Uterus (tissue), 4 donors: Measurements from ENCODE around the gene BTBD16. TPM values are rescaled to one million over a fixed set of nuclear protein-coding genes. Genes with fewer than 3 reads are reported as not detected.

Source experiments
- DNase-seq, 2 donors: peaks; one replicate each; pipeline ENCODE4 v3.0.0-alpha.2; 2019 to 2020
- H3K27ac ChIP-seq, 2 donors: fragments of 200-600 bp; sonication (generic); 1 replicate in 1 of 2; 2 replicates in 1 of 2; pipeline ENCODE4 v1.5.1; 2016 to 2018
- H3K27me3 ChIP-seq, 2 donors: fragments of 200-600 bp; sonication (generic); one replicate each; pipeline ENCODE4 v1.5.1; 2018 to 2019; ENCODE audit warnings: control low read depth in 1 of 2
- H3K36me3 ChIP-seq, 2 donors: fragments of 200-600 bp; sonication (generic); one replicate each; pipeline ENCODE4 v1.5.1; 2019; ENCODE audit warnings: control low read depth in 1 of 2
- H3K4me1 ChIP-seq, 2 donors: fragments of 200-600 bp; sonication (generic); one replicate each; pipeline ENCODE4 v1.5.1; 2018 to 2019; ENCODE audit warnings: control low read depth in 1 of 2
- H3K4me3 ChIP-seq, 2 donors: fragments of 200-600 bp; sonication (generic); 1 replicate in 1 of 2; 2 replicates in 1 of 2; pipeline ENCODE4 v1.5.1; 2018 to 2019; ENCODE audit warnings: mild to moderate bottlenecking in 1 of 2
- H3K9me3 ChIP-seq, 2 donors: fragments of 200-600 bp; sonication (generic); one replicate each; pipeline ENCODE4 v1.5.1; 2019; ENCODE audit warnings: control low read depth in 1 of 2
- POLR2A ChIP-seq, 2 donors: fragments of 450-650 bp; IDR thresholded peaks; one replicate each; pipeline ENCODE4 v1.6.1; 2016; ENCODE audit warnings: antibody characterized with exemption in 2 of 2, mild to moderate bottlenecking in 1 of 2, moderate library complexity in 1 of 2
- intact Hi-C: fragments of 100-400 bp; cut with DNase I; formaldehyde crosslinking; loops from one replicate; pipeline ENCODE4 v1.15.1; 2023; ENCODE audit warnings: low total_unique reads
- total RNA-seq, 4 donors: library from RNA; depleted of rRNA in 3 of 4; stranded (reverse); fragments of >200 nt in 3 of 4; gene quantifications; one replicate each; pipeline versions ENCODE4 v1.1.0 to v1.2.4, GENCODE V29; 2014 to 2023
- TF ChIP-seq, protein P1 (sequence below), 4 experiments: fragments of 200-600 bp in 2 of 4; fragments of 450-650 bp in 2 of 4; sonication (generic) in 2 of 4; IDR thresholded peaks; one replicate each; pipeline ENCODE4 v1.5.1; 2016 to 2019; ENCODE audit warnings: antibody characterized with exemption in 4 of 4, mild to moderate bottlenecking in 2 of 4, moderate library complexity in 1 of 4
- donor health status: DM: yes; HTN: yes; CAD: no.

Gene BTBD16
- total RNA-seq, 4 donors from 2014 or later = 0.14 to 0.46 TPM; not detected in 2

DNA sequence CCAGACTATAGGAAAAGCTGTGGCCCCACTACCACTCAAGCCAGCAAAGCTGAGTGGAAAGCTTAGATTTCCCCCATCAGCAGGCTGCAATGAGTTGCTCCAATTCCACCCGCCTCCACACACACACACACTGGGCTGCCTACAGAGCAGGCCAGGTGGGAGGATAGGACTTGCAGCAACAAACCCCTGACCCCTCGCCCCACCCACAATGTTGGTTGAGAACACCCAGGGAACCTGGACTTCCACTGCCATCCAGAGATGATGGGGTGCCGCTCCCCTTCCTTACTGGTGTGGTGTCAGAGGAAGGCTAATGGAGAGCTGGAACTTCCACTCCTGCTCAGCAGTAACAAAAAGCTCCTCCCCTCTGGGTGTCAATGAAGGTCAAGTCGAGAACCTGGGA is 86.6 kb downstream of the BTBD16 start:
- no peaks in the 10 kb centered on the region for H3K4me1 ChIP-seq
- TF ChIP-seq, protein P1, sequence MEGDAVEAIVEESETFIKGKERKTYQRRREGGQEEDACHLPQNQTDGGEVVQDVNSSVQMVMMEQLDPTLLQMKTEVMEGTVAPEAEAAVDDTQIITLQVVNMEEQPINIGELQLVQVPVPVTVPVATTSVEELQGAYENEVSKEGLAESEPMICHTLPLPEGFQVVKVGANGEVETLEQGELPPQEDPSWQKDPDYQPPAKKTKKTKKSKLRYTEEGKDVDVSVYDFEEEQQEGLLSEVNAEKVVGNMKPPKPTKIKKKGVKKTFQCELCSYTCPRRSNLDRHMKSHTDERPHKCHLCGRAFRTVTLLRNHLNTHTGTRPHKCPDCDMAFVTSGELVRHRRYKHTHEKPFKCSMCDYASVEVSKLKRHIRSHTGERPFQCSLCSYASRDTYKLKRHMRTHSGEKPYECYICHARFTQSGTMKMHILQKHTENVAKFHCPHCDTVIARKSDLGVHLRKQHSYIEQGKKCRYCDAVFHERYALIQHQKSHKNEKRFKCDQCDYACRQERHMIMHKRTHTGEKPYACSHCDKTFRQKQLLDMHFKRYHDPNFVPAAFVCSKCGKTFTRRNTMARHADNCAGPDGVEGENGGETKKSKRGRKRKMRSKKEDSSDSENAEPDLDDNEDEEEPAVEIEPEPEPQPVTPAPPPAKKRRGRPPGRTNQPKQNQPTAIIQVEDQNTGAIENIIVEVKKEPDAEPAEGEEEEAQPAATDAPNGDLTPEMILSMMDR (IDR thresholded peaks at IDR 0.05) = no peak
- TF ChIP-seq POLR2A (IDR thresholded peaks at IDR 0.05) = no peak
- no peak for DNase-seq
- no peak overlapping the region for H3K4me3 ChIP-seq
- no peaks in the 10 kb centered on the region for H3K27me3 ChIP-seq
- peaks cover 0 to 6% of the 10 kb centered on the region in 2 donors for H3K9me3 ChIP-seq
- no peaks in the 10 kb centered on the region for H3K36me3 ChIP-seq
- intact Hi-C loops = no loop called here
- H3K27ac ChIP-seq = no peak overlapping the region

DNA sequence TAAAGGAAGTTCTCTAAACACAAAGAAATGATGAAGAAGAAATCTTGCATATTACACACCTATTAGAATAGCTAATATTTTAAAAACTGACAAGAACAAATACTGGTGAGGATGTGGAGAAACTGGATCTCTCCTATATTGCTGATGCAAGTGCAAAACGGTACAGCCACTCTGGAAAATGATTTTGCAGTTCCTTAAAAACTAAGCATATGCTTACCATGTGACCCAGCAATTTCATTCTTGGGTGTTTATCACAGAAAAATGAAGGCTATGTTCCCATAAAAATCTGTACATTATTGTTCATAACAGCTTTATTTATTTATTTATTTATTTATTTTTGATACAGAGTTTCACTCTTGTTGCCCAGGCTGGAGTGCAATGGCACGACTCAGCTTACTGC is 88.5 kb downstream of the BTBD16 start:
- Histone ChIP-seq H3K4me3 (no peak overlapping the region), H3K4me1 (no peaks in the 10 kb centered on the region), H3K9me3 (peaks cover 0 to 6% of the 10 kb centered on the region in 2 donors), H3K36me3 (no peaks in the 10 kb centered on the region), H3K27me3 (no peaks in the 10 kb centered on the region), H3K27ac (no peak overlapping the region)
- intact Hi-C loops = no loop called here
- no peak for TF ChIP-seq POLR2A (IDR thresholded peaks at IDR 0.05)
- TF ChIP-seq, protein P1 (IDR thresholded peaks at IDR 0.05) = no peak
- no peak for DNase-seq

DNA sequence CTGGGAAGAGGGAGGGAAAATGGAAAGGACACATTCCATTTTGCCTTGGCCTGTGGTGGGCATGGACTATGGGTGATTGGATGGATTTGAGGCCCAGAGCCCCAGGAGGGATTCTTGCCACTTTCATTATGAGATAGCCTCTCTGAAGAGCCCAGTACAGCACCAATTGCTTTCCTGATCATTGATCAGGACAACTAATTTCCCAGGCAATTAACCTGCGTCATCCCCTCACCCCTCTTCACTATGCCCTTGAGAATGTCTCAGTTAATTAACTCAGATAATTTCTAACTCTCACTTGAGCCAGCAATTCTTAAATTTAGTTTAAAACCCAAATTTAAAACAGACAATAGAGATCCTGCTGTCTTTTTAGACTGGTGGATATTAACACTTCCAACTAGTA is 90.0 kb downstream of the BTBD16 start:
- no peaks in the 10 kb centered on the region for H3K4me1 ChIP-seq
- H3K27ac ChIP-seq = no peak overlapping the region
- no peak overlapping the region for H3K4me3 ChIP-seq
- H3K36me3 ChIP-seq = no peaks in the 10 kb centered on the region
- H3K27me3 ChIP-seq = no peaks in the 10 kb centered on the region
- TF ChIP-seq POLR2A (IDR thresholded peaks at IDR 0.05) = no peak
- TF ChIP-seq, protein P1 (IDR thresholded peaks at IDR 0.05) = no peak
- intact Hi-C loops = no loop called here
- peaks cover 0 to 6% of the 10 kb centered on the region in 2 donors for H3K9me3 ChIP-seq
- no peak for DNase-seq

DNA sequence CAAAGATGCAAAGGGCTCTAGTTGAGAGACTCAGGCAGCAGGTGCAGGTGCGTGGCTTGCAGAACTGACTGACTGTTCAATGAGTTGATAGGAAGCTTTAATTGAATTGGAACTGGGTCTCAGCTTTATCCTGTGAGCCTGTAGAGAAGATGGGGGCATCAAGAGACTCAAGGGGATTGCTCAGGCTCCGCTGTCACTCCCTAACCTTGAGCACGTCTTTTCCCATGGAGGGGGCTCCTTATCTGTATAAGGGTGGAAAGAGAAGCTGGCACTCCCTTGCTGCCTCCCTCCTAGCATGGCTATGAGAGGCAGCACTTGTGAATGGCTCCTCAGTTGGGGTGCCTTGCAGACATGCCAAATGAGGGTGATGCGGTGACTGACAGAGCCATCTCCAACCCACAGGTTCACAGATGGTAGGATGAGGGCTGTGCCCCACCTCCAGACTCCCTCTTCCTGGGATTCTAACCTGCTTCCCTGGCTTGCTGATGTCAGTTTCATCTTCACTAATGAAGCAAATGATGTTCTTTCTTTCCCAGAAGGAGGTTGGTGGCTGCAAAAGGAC is 91.0 kb downstream of the BTBD16 start:
- H3K27me3 ChIP-seq = no peaks in the 10 kb centered on the region
- H3K9me3 ChIP-seq = peaks cover 0 to 6% of the 10 kb centered on the region in 2 donors
- no peak overlapping the region for H3K4me3 ChIP-seq
- H3K36me3 ChIP-seq = no peaks in the 10 kb centered on the region
- no peak overlapping the region for H3K27ac ChIP-seq
- DNase-seq = no peak
- no peak for TF ChIP-seq POLR2A (IDR thresholded peaks at IDR 0.05)
- TF ChIP-seq, protein P1 (IDR thresholded peaks at IDR 0.05) = no peak
- intact Hi-C loops = no loop called here
- no peaks in the 10 kb centered on the region for H3K4me1 ChIP-seq

DNA sequence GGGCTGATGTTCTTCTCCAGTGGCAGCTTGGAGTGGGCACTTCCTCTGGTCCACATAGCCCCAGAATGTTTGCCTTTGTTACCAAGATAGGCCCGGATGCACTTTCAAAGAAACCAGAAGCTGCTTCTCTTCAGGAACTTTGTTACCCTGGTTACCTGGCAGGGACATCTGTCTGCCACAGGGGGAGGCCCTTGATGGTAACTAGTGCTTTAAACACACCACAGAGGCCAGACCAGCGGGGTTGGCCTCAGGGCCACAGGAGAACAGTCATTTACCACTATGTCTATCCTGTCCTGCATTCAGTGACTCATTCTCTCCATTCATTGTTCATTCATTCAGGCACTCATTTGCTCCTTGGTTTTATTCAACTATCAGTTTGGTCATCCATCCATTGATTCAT is 91.5 kb downstream of the BTBD16 start:
- no peaks in the 10 kb centered on the region for H3K36me3 ChIP-seq
- H3K27me3 ChIP-seq = no peaks in the 10 kb centered on the region
- TF ChIP-seq, protein P1 (IDR thresholded peaks at IDR 0.05) = no peak
- no peak for TF ChIP-seq POLR2A (IDR thresholded peaks at IDR 0.05)
- H3K4me1 ChIP-seq = no peaks in the 10 kb centered on the region
- intact Hi-C loops = no loop called here
- DNase-seq = no peak
- no peak overlapping the region for H3K4me3 ChIP-seq
- no peak overlapping the region for H3K27ac ChIP-seq
- H3K9me3 ChIP-seq = peaks cover 0 to 6% of the 10 kb centered on the region in 2 donors
